Mucosa of descending colon (tissue), 3 donors: ENCODE measurements around the gene ITGAX. TPM values are rescaled to one million over a fixed set of nuclear protein-coding genes. Genes with fewer than 3 reads are reported as not detected.
A peak's percentile ranks its signal among the peaks of the same experiment; 100 is the strongest.

Experiments
- ATAC-seq: fragments of 200-7000 bp; cut with Tn5 transposase; one replicate; pipeline ENCODE4 v1.9.1; 2020; ENCODE audit warnings: mild to moderate bottlenecking, moderate library complexity
- DNase-seq, 3 donors: peaks; one replicate each; pipeline ENCODE4 v3.0.0-alpha.2; 2020
- H3K36me3 ChIP-seq: fragments of 200-600 bp; one replicate; pipeline ENCODE4 v1.8.0; 2021; ENCODE audit warnings: low read depth, mild to moderate bottlenecking
- H3K4me1 ChIP-seq: fragments of 200-600 bp; one replicate; pipeline ENCODE4 v1.8.0; 2021; ENCODE audit warnings: low read depth, mild to moderate bottlenecking
- H3K4me3 ChIP-seq: fragments of 200-600 bp; one replicate; pipeline ENCODE4 v1.8.0; 2021; ENCODE audit warnings: mild to moderate bottlenecking
- H3K9me3 ChIP-seq: fragments of 200-600 bp; one replicate; pipeline ENCODE4 v1.8.0; 2021; ENCODE audit warnings: mild to moderate bottlenecking
- CTCF ChIP-seq: fragments of 200-600 bp; IDR thresholded peaks from one replicate; pipeline ENCODE4 v1.8.0; 2022; ENCODE audit warnings: antibody characterized with exemption, mild to moderate bottlenecking
- intact Hi-C, 2 donors: fragments of 100-400 bp; cut with DNase I in 1 of 2; cut with micrococcal nuclease in 1 of 2; formaldehyde crosslinking; loops; one replicate each; pipeline versions ENCODE4 v1.11.0 to v1.11.1; 2022; cut with DNase I, micrococcal nuclease
- total RNA-seq, 3 donors: library from RNA; stranded (reverse); fragmentation: NEBNext Ultra II Directional in 2 of 3; extraction: Animal tissue kit (Norgen Biotek cat#: 25700) in 2 of 3; gene quantifications; one replicate each; pipeline versions ENCODE4 v1.2.1 to v1.2.4, GENCODE V29; 2021 to 2023
- donor health status: DM: no; HTN: no; CAD: no; lungs with moderate emphysema.
- donor health status: DM: no; HTN: no; CAD: no.
- donor health status: DM: no; HTN: yes; CAD: no.

Gene ITGAX
- total RNA-seq, 3 donors from 2014 or later, result 2.9 to 8.6 (median 3.5) TPM

DNA sequence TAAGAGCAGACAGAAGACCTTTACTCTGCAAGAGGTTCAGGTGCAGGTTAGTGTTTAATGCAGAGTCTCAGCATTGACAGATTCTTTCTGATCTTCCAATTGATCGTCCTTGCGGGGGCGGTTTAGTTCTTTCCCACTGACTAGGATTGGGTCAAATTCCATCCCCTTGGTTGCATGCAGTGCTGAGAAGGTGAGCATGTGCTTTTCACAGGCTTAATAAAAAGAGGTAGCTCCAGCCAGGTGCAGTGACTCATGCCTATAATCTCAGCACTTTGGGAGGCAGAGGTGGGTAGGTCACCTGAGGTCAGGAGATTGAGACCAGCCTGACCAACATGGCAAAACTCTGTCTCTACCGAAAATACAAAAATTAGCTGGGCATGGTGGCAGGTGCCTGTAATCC is 30.7 kb downstream of the ITGAX start:
- TF ChIP-seq CTCF, result no peak
- intact Hi-C loops, result no loop called here
- no peaks in the 10 kb centered on the region for H3K36me3 ChIP-seq
- H3K4me3 ChIP-seq, result no peak overlapping the region
- DNase-seq (no peak), ATAC-seq (peak; percentile 75)
- H3K9me3 ChIP-seq, result no peaks in the 10 kb centered on the region
- H3K4me1 ChIP-seq, result no peaks in the 10 kb centered on the region

DNA sequence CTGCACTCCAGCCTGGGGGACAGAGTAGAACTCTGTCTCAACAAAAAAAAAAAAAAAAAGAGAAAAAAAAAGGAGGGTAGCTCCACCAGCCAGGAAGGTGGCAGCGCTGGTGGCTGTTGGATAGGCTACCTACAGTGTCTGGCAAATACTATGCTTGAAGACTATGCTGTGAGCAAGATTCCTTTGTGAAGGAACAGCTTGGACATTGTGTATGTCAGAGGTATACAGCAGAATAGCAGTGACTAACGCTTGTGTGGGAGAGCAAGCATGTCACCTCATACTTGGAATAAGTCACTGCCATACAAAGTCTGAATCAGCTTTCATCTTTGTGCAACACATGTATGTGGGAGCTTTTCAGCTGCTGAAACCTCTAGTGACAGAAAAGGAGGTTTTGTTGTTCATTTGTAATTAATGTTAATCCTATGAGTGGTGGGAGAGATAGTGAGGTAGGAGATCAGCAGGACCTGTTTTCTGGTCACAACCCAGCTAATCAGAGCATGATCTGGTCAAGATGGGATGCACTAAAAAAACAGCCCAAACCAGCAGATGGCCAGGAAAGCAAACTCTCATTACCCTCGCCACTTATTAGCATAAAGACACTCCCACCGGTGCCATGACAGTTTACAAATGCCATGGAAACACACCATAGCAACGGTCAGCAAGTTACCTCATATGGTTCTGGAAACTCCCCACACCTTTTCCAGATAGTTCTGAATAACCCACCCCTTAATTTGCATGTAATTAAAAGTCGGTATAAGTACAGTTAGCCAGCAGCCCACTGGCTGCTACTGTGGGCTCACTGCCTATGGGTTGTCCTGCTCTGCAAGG is 31.4 kb downstream of the ITGAX start:
- intact Hi-C loops, result no loop called here
- no peaks in the 10 kb centered on the region for H3K9me3 ChIP-seq
- no peaks in the 10 kb centered on the region for H3K4me1 ChIP-seq
- ATAC-seq (peak; percentile 66), DNase-seq (peak in 1 of 3 donors; percentile 14)
- no peak for TF ChIP-seq CTCF
- no peak overlapping the region for H3K4me3 ChIP-seq
- H3K36me3 ChIP-seq, result no peaks in the 10 kb centered on the region

- DNase-seq (no peak), ATAC-seq (no peak)
- intact Hi-C loops, result no loop called here
- no peaks in the 10 kb centered on the region for H3K36me3 ChIP-seq
- no peaks in the 10 kb centered on the region for H3K4me1 ChIP-seq
- H3K9me3 ChIP-seq, result no peaks in the 10 kb centered on the region
- H3K4me3 ChIP-seq, result no peak overlapping the region
- TF ChIP-seq CTCF, result no peak
Observed at GRCh38 chr16:31388535-31388934, 33.6 kb downstream of the ITGAX start.

GRCh38 chr16:31390504-31391041 is 35.6 kb downstream of the ITGAX start:
- Histone ChIP-seq H3K4me3 (no peak overlapping the region), H3K36me3 (no peaks in the 10 kb centered on the region), H3K4me1 (no peaks in the 10 kb centered on the region), H3K9me3 (no peaks in the 10 kb centered on the region)
- intact Hi-C loops, result no loop called here
- TF ChIP-seq CTCF, result no peak
- ATAC-seq (no peak), DNase-seq (no peak)

- no peaks in the 10 kb centered on the region for H3K36me3 ChIP-seq
- DNase-seq (peak in 1 of 3 donors; percentile 17), ATAC-seq (no peak)
- no peak within 1 kb of the TSS for H3K4me3 ChIP-seq
- no peak for TF ChIP-seq CTCF
- intact Hi-C loops, result no loop called here
- H3K4me1 ChIP-seq, result no peaks in the 10 kb centered on the region
- no peaks in the 10 kb centered on the region for H3K9me3 ChIP-seq
Observed at GRCh38 chr16:31393056-31393455, 38.1 kb downstream of the ITGAX start, which contains the start of gene ITGAD. ITGAD (plus strand) TSS chr16:31393335; CDS start chr16:31393361, 26 bp downstream.
